HepG2 (cell line): ENCODE results near the gene AP3M1. TPM values are rescaled to one million over a fixed set of nuclear protein-coding genes. Genes with fewer than 3 reads are reported as not detected.

Source experiments
- ATF1 ChIP-seq: IDR thresholded peaks from 2 replicates; pipeline ENCODE4 v1.6.1; 2016; ENCODE audit warnings: mild to moderate bottlenecking, control low read depth
- ELF3 ChIP-seq: IDR thresholded peaks from 2 replicates; pipeline ENCODE4 v1.6.1; 2016; ENCODE audit warnings: missing genetic modification reagents, missing compliant biosample characterization
- EP300 ChIP-seq, 3 experiments: sonication (generic) in 1 of 3; formaldehyde crosslinking in 1 of 3; IDR thresholded peaks; 2 replicates each; pipeline versions ENCODE4 v1.5.1 to v1.6.1; 2011 to 2020; ENCODE audit warnings: low read depth in 2 of 3, low read length in 2 of 3, borderline replicate concordance in 1 of 3, improper control_type of control experiment in 1 of 3, mild to moderate bottlenecking in 1 of 3, missing genetic modification reagents in 1 of 3, moderate library complexity in 1 of 3
- HNRNPL ChIP-seq: fragments of 200-400 bp; formaldehyde crosslinking; IDR thresholded peaks from 2 replicates; pipeline ENCODE4 v1.6.1; 2017; ENCODE audit warnings: mild to moderate bottlenecking, low read depth, low read length
- HOXA9 ChIP-seq: sonication (generic); formaldehyde crosslinking; IDR thresholded peaks from 2 replicates; pipeline ENCODE4 v1.8.1; 2022; ENCODE audit warnings: missing genetic modification reagents, mild to moderate bottlenecking, moderate library complexity, borderline replicate concordance
- KDM2A ChIP-seq: sonication (generic); formaldehyde crosslinking; IDR thresholded peaks from 2 replicates; pipeline ENCODE4 v1.4.0; 2020; ENCODE audit warnings: low read depth, missing genetic modification reagents, borderline replicate concordance
- SMAD3 ChIP-seq: sonication (generic); formaldehyde crosslinking; IDR thresholded peaks from 2 replicates; pipeline ENCODE4 v1.4.0; 2020; ENCODE audit warnings: missing genetic modification reagents
- SP140L ChIP-seq: sonication (generic); formaldehyde crosslinking; IDR thresholded peaks from 2 replicates; pipeline ENCODE4 v1.4.0; 2020; ENCODE audit warnings: missing genetic modification reagents, borderline replicate concordance
- ZNF256 ChIP-seq: sonication (generic); formaldehyde crosslinking; conservative IDR thresholded peaks from 2 replicates; pipeline ENCODE4 v1.4.0; 2020; ENCODE audit warnings: missing genetic modification reagents
- ZNF788 ChIP-seq: sonication (generic); formaldehyde crosslinking; IDR thresholded peaks from 2 replicates; pipeline ENCODE4 v1.5.0; 2020; ENCODE audit warnings: mild to moderate bottlenecking, missing genetic modification reagents, borderline replicate concordance
- ZNF839 ChIP-seq: sonication (generic); formaldehyde crosslinking; IDR thresholded peaks from 2 replicates; pipeline ENCODE4 v1.4.0; 2020; ENCODE audit warnings: missing genetic modification reagents, mild to moderate bottlenecking, borderline replicate concordance
- polyA plus RNA-seq, 8 experiments: library from polyadenylated mRNA; depleted of rRNA in 3 of 8; stranded (reverse) in 7 of 8; unstranded in 1 of 8; fragments of >200 nt; fragmentation: Illumina TruSeq in 4 of 8; extraction: Trizol in 4 of 8; gene quantifications; 2 replicates each; pipeline versions ENCODE4 v1.2.1 to v1.2.3, GENCODE V29; 2011 to 2016; ENCODE audit warnings: low read depth in 4 of 8, missing spikeins in 1 of 8, mixed read lengths in 1 of 8; ENCODE audit not compliant: insufficient read depth in 1 of 8
- total RNA-seq, 5 experiments: library from RNA; depleted of rRNA; stranded (reverse); fragments of >200 nt; fragmentation: Illumina TruSeq; extraction: Trizol; gene quantifications; 2 replicates each; pipeline ENCODE4 v1.2.3, GENCODE V29; 2016; ENCODE audit warnings: low read depth in 1 of 5
- TF ChIP-seq, protein P1 (sequence below): sonication (generic); formaldehyde crosslinking; IDR thresholded peaks from 2 replicates; pipeline ENCODE4 v1.4.0; 2020; ENCODE audit warnings: mild to moderate bottlenecking, missing genetic modification reagents
- TF ChIP-seq, protein P2 (sequence below): sonication (generic); formaldehyde crosslinking; IDR thresholded peaks from 2 replicates; pipeline ENCODE4 v1.4.0; 2020; ENCODE audit warnings: mild to moderate bottlenecking, missing genetic modification reagents
- TF ChIP-seq, protein P3 (sequence below): IDR thresholded peaks from 2 replicates; pipeline ENCODE4 v1.6.1; 2016; ENCODE audit warnings: low read depth, control low read depth
- TF ChIP-seq, protein P4 (sequence below): fragments of 450-650 bp; IDR thresholded peaks from 2 replicates; pipeline ENCODE4 v1.6.1; 2017
- TF ChIP-seq, protein P5 (sequence below): sonication (generic); formaldehyde crosslinking; IDR thresholded peaks from 2 replicates; pipeline ENCODE4 v1.4.0; 2020; ENCODE audit warnings: missing genetic modification reagents
- TF ChIP-seq, protein P6 (sequence below): sonication (generic); formaldehyde crosslinking; IDR thresholded peaks from 2 replicates; pipeline ENCODE4 v1.9.0; 2021; ENCODE audit warnings: missing genetic modification reagents, mild to moderate bottlenecking, borderline replicate concordance

The AP3M1 gene
- total and polyA plus RNA-seq, 2 of the 13 experiments (the other 11 are each of a cell fraction or from before 2014, with no cell fraction given), result 29.0 to 31.6 TPM

DNA sequence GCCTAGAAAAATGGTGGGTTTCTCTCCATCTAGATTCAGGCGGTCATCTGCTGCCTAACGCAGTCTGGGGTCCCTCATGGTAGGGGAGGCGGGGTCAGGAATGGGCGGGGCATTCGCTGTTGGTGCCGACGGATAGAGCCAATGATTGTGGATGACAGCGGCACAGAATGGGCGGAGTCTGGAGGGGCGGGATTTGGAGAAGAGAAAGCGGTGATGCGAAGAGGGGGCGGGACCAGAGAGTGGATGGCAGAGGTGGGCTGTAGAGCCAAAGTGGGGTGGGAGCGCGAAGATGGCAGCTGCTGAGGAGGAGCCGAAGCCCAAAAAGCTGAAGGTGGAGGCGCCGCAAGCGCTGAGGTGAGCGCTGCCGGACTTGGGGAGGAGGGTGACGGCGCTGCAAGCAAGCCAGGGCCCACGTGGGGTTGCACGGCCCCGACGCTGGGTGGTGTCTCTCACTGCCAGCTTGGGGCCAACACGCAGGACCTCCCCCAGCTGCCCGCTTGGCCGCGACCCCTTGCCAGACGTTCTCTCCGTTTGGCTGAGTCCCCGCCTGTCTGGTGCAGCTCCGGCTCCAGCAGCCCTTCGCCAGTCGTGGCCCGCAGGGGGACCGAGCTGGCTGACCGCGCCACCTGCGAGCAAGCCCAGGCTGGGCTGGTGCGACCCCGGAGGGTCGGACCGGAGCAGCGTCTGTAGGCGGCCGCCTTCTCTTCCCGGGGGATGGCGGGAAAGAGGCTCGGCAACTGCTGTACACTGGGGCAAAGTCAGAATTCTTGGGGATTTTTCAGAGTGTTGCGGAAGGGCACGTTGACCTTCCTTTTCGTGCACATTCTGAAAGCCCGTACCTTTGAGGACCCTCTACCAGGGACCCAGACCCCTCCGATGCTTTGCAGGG, 606 bp upstream of the AP3M1 start, which contains the start of gene ADK (continued):
- TF ChIP-seq HOXA9 (CRISPR knock-in tag) (no peak), ZNF788 (0 out of 2 replicates have a peak, but pooled peaks have one; percentile 9), SMAD3 (peak; percentile 13; the same call in 1 of the 2 replicates), ZNF256 (CRISPR knock-in tag) (no peak), HNRNPL (peak; percentile 88; the same call in 1 of the 2 replicates), EP300 (IDR thresholded peaks at IDR 0.05; ENCODE audit: low read depth in 2 of 2, low read length in 2 of 2) (no peak), EP300 (CRISPR knock-in tag; IDR thresholded peaks at IDR 0.05; ENCODE audit: borderline replicate concordance) (no peak), SP140L (CRISPR knock-in tag) (no peak), ELF3 (CRISPR knock-in tag) (no peak; the same call in 1 of the 2 replicates), KDM2A (CRISPR knock-in tag) (0 out of 2 replicates have a peak, but pooled peaks have one; percentile 69), ZNF839 (CRISPR knock-in tag) (no peak; the same call in 1 of the 2 replicates), ATF1 (peak; percentile 7; the same call in 1 of the 2 replicates)
- TF ChIP-seq, protein P1, sequence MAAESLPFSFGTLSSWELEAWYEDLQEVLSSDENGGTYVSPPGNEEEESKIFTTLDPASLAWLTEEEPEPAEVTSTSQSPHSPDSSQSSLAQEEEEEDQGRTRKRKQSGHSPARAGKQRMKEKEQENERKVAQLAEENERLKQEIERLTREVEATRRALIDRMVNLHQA (CRISPR knock-in tag), result no peak
- TF ChIP-seq, protein P2, sequence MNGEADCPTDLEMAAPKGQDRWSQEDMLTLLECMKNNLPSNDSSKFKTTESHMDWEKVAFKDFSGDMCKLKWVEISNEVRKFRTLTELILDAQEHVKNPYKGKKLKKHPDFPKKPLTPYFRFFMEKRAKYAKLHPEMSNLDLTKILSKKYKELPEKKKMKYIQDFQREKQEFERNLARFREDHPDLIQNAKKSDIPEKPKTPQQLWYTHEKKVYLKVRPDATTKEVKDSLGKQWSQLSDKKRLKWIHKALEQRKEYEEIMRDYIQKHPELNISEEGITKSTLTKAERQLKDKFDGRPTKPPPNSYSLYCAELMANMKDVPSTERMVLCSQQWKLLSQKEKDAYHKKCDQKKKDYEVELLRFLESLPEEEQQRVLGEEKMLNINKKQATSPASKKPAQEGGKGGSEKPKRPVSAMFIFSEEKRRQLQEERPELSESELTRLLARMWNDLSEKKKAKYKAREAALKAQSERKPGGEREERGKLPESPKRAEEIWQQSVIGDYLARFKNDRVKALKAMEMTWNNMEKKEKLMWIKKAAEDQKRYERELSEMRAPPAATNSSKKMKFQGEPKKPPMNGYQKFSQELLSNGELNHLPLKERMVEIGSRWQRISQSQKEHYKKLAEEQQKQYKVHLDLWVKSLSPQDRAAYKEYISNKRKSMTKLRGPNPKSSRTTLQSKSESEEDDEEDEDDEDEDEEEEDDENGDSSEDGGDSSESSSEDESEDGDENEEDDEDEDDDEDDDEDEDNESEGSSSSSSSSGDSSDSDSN, result peak; percentile 93
- TF ChIP-seq, protein P3, sequence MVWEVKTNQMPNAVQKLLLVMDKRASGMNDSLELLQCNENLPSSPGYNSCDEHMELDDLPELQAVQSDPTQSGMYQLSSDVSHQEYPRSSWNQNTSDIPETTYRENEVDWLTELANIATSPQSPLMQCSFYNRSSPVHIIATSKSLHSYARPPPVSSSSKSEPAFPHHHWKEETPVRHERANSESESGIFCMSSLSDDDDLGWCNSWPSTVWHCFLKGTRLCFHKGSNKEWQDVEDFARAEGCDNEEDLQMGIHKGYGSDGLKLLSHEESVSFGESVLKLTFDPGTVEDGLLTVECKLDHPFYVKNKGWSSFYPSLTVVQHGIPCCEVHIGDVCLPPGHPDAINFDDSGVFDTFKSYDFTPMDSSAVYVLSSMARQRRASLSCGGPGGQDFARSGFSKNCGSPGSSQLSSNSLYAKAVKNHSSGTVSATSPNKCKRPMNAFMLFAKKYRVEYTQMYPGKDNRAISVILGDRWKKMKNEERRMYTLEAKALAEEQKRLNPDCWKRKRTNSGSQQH (CRISPR knock-in tag), result peak; percentile 54; the same call in 1 of the 2 replicates
- TF ChIP-seq, protein P4, sequence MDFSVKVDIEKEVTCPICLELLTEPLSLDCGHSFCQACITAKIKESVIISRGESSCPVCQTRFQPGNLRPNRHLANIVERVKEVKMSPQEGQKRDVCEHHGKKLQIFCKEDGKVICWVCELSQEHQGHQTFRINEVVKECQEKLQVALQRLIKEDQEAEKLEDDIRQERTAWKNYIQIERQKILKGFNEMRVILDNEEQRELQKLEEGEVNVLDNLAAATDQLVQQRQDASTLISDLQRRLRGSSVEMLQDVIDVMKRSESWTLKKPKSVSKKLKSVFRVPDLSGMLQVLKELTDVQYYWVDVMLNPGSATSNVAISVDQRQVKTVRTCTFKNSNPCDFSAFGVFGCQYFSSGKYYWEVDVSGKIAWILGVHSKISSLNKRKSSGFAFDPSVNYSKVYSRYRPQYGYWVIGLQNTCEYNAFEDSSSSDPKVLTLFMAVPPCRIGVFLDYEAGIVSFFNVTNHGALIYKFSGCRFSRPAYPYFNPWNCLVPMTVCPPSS, result no peak
- TF ChIP-seq, protein P5, sequence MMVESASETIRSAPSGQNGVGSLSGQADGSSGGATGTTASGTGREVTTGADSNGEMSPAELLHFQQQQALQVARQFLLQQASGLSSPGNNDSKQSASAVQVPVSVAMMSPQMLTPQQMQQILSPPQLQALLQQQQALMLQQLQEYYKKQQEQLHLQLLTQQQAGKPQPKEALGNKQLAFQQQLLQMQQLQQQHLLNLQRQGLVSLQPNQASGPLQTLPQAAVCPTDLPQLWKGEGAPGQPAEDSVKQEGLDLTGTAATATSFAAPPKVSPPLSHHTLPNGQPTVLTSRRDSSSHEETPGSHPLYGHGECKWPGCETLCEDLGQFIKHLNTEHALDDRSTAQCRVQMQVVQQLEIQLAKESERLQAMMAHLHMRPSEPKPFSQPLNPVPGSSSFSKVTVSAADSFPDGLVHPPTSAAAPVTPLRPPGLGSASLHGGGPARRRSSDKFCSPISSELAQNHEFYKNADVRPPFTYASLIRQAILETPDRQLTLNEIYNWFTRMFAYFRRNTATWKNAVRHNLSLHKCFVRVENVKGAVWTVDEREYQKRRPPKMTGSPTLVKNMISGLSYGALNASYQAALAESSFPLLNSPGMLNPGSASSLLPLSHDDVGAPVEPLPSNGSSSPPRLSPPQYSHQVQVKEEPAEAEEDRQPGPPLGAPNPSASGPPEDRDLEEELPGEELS, result 0 out of 2 replicates have a peak, but pooled peaks have one; percentile 39
- TF ChIP-seq, protein P6, sequence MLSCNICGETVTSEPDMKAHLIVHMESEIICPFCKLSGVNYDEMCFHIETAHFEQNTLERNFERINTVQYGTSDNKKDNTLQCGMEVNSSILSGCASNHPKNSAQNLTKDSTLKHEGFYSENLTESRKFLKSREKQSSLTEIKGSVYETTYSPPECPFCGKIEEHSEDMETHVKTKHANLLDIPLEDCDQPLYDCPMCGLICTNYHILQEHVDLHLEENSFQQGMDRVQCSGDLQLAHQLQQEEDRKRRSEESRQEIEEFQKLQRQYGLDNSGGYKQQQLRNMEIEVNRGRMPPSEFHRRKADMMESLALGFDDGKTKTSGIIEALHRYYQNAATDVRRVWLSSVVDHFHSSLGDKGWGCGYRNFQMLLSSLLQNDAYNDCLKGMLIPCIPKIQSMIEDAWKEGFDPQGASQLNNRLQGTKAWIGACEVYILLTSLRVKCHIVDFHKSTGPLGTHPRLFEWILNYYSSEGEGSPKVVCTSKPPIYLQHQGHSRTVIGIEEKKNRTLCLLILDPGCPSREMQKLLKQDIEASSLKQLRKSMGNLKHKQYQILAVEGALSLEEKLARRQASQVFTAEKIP (CRISPR knock-in tag), result no peak
